Activated CD8-positive, alpha-beta memory T cell treated with anti-CD3 and anti-CD28 coated beads, Interleukin-2, amount 10 ng/mL, durations not matched to agents 7 days and 5 days (primary cell): Measurements from ENCODE around the gene PPP4C. TPM values are rescaled to one million over a fixed set of nuclear protein-coding genes. Genes with fewer than 3 reads are reported as not detected.
A peak's percentile ranks its signal among the peaks of the same experiment; 100 is the strongest.

Source experiments
- ATAC-seq: fragments of 150-1000 bp; cut with Tn5 transposase; one replicate; pipeline ENCODE4 v1.10.0; 2021; ENCODE audit warnings: moderate library complexity
- CTCF ChIA-PET: fragments of 350-600 bp; sonication (Branson Sonifier 250); formaldehyde crosslinking; loops from one replicate; lab custom pipeline; 2021; ENCODE audit warnings: antibody characterized with exemption; lab: Charles Lee
- DNase-seq: peaks from one replicate; pipeline ENCODE4 v3.0.0-alpha.2; 2020
- H3K27ac Mint-ChIP-seq: one replicate; pipeline ENCODE4 v1.8.0; 2021; ENCODE audit warnings: mild to moderate bottlenecking, mixed read lengths
- H3K27me3 Mint-ChIP-seq: one replicate; pipeline ENCODE4 v1.8.0; 2021; ENCODE audit warnings: mixed read lengths
- H3K36me3 Mint-ChIP-seq: one replicate; pipeline ENCODE4 v1.8.0; 2021; ENCODE audit warnings: mild to moderate bottlenecking, mixed read lengths
- H3K4me1 Mint-ChIP-seq: one replicate; pipeline ENCODE4 v1.8.0; 2021; ENCODE audit warnings: mixed read lengths
- H3K4me3 Mint-ChIP-seq: one replicate; pipeline ENCODE4 v1.8.0; 2021; ENCODE audit warnings: mild to moderate bottlenecking, moderate library complexity, mixed read lengths
- H3K9me3 Mint-ChIP-seq: one replicate; pipeline ENCODE4 v1.8.0; 2022; ENCODE audit warnings: low read depth, mixed read lengths
- total RNA-seq, 2 experiments: library from RNA; stranded (reverse); gene quantifications; one replicate each; pipeline ENCODE4 v1.2.3, GENCODE V29; 2021

The PPP4C gene
- total RNA-seq, 2 experiments from 2014 or later: 149 to 161 TPM

DNA sequence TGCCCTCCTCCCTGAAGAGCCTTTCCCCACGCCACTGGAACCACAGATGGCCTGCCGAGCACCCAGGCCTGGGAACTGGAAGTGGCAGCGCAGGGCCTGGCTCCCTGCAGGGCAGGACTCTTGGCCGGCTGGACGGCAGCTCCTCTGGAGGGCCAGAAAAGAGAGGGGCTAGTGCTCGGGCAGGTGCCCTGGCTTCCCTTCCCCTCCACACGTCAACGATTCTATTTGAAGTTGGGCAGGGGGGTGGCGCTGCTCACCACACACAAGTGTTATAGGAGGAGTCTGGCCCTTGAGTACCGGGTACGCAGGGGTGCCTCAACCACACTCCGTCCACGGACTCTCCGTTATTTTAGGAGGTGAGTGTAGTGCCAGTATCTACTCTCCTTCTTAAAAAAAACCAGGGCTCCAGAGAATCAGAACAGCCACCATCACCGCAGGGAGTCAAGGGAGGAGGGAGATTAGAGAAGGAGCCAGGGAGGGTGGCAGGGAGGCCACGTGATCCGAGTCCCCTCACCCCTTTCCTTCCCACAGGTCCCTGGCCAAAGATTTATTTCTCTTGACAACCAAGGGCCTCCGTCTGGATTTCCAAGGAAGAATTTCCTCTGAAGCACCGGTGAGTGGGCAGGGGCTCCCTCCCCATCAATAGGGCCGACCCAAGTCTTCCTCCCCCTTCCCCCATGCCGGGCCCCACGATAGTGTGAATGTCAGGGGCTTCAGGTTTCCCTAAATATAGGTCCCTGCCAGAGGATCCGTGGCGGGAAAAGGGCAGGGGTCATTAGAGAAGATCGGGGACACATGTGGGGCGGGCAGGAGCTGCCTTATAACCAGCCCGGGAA lies 11.7 kb upstream of the PPP4C start:
- CTCF ChIA-PET: interaction anchor here (1.5 to 10.1 kb wide), 6 partner anchors 9 to 32 kb away, joined by 4 to 107 read pairs (median 10); partner anchors contain the start of genes TBX6 and TLCD3B
- no peaks in the 10 kb centered on the region for H3K9me3 Mint-ChIP-seq
- H3K4me3 Mint-ChIP-seq: peak overlapping the region; percentile 95
- H3K4me1 Mint-ChIP-seq: peaks cover 33% of the 10 kb centered on the region
- peak; percentile 28 for ATAC-seq
- no peaks in the 10 kb centered on the region for H3K27me3 Mint-ChIP-seq
- H3K36me3 Mint-ChIP-seq: peaks cover 38% of the 10 kb centered on the region
- peak; percentile 85 for DNase-seq
- peak overlapping the region; percentile 97 for H3K27ac Mint-ChIP-seq

DNA sequence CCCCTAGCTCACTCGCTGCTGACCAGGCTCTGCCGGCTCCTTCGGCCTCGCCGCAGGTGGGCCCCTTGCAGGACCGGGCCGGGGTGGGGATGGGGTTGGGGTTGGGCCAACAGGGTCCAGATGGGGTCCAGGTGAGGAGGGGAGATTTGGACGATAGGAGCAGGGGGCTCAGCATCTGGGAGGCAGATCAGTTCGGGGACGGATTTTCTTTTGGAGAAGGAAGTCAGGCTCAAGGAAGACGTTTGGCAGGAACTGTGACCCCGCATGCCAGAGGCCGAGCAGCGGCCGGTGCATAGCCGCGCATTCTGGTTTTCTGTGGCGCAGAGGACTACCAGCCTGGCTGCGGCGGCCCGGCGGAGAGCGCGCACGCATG lies 11.1 kb upstream of the PPP4C start:
- no peaks in the 10 kb centered on the region for H3K9me3 Mint-ChIP-seq
- peaks cover 39% of the 10 kb centered on the region for H3K4me1 Mint-ChIP-seq
- ATAC-seq: no peak
- H3K36me3 Mint-ChIP-seq: peaks cover 42% of the 10 kb centered on the region
- CTCF ChIA-PET: interaction anchor here (0.9 to 10.1 kb wide), 9 partner anchors 9 to 342 kb away, joined by 3 to 107 read pairs (median 8); partner anchors contain the start of genes TBX6 and TLCD3B
- H3K4me3 Mint-ChIP-seq: peak overlapping the region; percentile 95
- H3K27ac Mint-ChIP-seq: peak overlapping the region; percentile 97
- H3K27me3 Mint-ChIP-seq: no peaks in the 10 kb centered on the region
- no peak for DNase-seq

DNA sequence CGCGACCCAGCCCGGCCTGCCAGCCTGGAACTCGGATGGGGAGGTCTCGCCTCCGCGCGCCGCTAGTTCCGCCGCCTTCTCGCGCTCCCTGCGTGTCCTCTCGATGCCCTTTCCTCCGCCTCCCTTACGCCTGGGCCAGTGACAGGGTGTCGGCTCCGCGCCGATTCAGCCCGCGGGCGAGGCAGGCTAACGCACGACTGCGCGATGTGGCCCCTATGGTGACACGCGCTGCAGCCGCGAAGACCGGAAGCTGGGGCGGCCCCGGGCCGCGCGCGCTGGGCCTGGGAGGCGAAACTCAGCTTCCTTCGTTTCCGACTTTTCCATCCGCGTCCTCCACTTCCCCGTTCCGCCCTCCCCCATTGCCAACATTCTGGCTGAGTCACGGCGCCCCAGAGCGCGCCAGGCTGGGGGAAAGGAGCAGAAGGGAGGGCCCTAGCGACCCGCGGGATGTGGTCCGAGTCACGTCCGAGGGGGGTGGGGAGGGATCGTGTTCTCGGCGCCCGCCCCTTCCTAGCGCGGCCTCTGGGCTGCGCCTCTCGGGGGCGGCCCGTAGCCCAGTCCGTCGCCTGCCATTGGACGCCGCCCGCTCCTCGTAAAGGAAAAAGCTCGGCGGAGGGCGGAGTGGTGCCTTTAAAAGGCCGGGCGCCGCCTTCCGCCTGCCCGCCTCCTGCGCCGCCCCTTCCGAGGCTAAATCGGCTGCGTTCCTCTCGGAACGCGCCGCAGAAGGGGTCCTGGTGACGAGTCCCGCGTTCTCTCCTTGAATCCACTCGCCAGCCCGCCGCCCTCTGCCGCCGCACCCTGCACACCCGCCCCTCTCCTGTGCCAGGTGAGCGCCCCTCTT lies 10.5 kb upstream of the PPP4C start, which contains the start of gene ALDOA:
TSS of gene ALDOA (plus strand) at position 659 of the 841 bp plus-strand sequence. CDS start 1,138 bp downstream, outside the sequence.
- ATAC-seq (peak; percentile 89), DNase-seq (peak; percentile 98)
- CTCF ChIA-PET: interaction anchor here (0.8 to 10.1 kb wide), 16 partner anchors 9 to 373 kb away, joined by 3 to 107 read pairs (median 3); partner anchors contain the start of genes CORO1A, INO80E, TBX6 and TLCD3B
- H3K36me3 Mint-ChIP-seq: peaks cover 48% of the 10 kb centered on the region
- peak within 1 kb of the TSS; percentile 95 for H3K4me3 Mint-ChIP-seq
- H3K4me1 Mint-ChIP-seq: peaks cover 45% of the 10 kb centered on the region
- no peaks in the 10 kb centered on the region for H3K27me3 Mint-ChIP-seq
- no peaks in the 10 kb centered on the region for H3K9me3 Mint-ChIP-seq
- H3K27ac Mint-ChIP-seq: peak within 1 kb of the TSS; percentile 97

DNA sequence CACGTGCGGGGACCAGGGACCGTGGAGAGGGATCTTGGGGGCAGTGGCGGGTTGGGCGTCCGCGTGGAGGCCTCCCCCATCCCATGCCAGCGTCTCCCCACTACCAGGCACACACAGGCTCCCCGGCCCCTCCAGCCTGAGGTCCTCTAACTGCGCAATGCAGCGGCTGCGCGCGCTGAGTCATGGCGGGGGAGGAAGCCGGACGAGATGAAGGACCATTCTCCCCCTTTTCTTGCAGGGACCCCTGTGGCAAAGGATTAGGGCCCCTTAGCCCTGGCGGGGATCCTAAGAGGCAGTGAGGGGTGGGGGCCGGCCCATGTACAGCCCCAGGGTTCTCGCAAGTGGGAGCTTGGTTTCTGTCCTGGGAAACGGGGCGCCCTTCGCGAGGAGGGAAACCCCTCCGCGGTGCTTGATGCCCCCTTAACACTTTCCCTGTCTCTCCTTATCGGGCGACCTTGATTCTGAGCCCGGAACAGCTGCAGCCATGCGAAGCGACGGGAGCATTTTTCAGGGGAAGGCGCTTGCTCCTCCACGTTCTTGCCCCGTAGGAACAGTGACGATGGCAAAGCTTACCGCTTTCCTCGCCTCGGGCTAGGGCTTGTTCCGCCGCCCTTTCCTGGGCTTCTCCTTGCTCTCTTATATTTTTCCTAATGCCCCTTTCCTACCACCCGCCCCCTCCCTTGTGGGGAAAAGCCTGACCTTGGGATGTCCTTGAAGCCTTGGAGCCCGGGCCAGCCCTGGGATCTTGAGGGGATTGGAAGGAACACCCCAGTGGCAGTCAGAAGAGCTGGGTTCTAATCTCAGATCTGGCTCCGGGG lies 9.6 kb upstream of the PPP4C start:
- H3K4me1 Mint-ChIP-seq: peaks cover 48% of the 10 kb centered on the region
- CTCF ChIA-PET: interaction anchor here (0.8 to 10.1 kb wide), 16 partner anchors 9 to 374 kb away, joined by 3 to 107 read pairs (median 4); partner anchors contain the start of genes CORO1A, GDPD3, INO80E and TBX6
- DNase-seq (no peak), ATAC-seq (peak; percentile 1)
- H3K27ac Mint-ChIP-seq: peak overlapping the region; percentile 87
- no peaks in the 10 kb centered on the region for H3K27me3 Mint-ChIP-seq
- H3K4me3 Mint-ChIP-seq: peak overlapping the region; percentile 95
- no peaks in the 10 kb centered on the region for H3K9me3 Mint-ChIP-seq
- peaks cover 55% of the 10 kb centered on the region for H3K36me3 Mint-ChIP-seq

DNA sequence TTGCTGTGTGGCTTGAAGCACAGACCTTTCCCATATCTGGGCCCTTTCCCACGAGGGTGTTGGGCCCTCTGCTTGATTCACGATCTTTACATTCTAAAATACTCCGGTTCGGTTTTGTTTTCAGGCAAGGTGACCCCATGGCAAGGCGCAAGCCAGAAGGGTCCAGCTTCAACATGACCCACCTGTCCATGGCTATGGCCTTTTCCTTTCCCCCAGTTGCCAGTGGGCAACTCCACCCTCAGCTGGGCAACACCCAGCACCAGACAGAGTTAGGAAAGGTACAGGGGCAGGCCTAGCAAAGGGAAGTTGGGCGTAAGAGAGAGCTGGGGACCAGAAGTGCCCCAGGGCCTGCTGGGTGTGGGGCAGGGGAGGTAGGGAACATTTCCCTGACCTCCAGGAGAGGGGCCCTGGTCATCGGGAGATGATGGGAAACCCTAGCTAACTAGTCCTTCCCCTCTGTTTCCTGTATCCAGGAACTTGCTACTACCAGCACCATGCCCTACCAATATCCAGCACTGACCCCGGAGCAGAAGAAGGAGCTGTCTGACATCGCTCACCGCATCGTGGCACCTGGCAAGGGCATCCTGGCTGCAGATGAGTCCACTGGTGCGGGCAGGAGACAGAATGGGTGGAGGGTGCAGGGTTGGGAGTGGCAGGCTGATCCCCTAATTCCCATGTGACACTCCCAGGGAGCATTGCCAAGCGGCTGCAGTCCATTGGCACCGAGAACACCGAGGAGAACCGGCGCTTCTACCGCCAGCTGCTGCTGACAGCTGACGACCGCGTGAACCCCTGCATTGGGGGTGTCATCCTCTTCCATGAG lies 8.8 kb upstream of the PPP4C start:
- H3K27ac Mint-ChIP-seq: peak overlapping the region; percentile 87
- no peak for ATAC-seq
- H3K27me3 Mint-ChIP-seq: no peaks in the 10 kb centered on the region

DNA sequence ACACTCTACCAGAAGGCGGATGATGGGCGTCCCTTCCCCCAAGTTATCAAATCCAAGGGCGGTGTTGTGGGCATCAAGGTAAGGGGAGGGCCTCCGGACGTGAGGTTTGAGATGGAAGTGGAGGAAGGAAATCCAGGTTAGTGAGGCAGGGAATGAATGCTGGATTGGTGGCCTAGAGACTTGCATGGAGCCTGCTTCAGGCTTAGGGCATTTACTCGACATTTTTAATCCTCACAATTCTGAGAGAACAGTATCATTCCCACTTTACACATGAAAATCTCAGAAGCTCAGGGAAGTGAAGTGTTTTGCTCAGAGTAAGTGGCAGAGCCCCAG lies 8.2 kb upstream of the PPP4C start:
- Mint-ChIP-seq H3K4me1 (peaks cover 50% of the 10 kb centered on the region), H3K27me3 (no peaks in the 10 kb centered on the region), H3K9me3 (no peaks in the 10 kb centered on the region)

More for the DNA sequence above, 8.8 kb upstream of the PPP4C start:
- Mint-ChIP-seq H3K4me3 (peak overlapping the region; percentile 95), H3K4me1 (peaks cover 48% of the 10 kb centered on the region), H3K9me3 (no peaks in the 10 kb centered on the region), H3K36me3 (peaks cover 60% of the 10 kb centered on the region)
- CTCF ChIA-PET: interaction anchor here (1.0 to 10.1 kb wide), 9 partner anchors 8 to 119 kb away, joined by 3 to 107 read pairs (median 5); partner anchors contain the start of genes GDPD3 and TBX6
- DNase-seq: no peak

DNA sequence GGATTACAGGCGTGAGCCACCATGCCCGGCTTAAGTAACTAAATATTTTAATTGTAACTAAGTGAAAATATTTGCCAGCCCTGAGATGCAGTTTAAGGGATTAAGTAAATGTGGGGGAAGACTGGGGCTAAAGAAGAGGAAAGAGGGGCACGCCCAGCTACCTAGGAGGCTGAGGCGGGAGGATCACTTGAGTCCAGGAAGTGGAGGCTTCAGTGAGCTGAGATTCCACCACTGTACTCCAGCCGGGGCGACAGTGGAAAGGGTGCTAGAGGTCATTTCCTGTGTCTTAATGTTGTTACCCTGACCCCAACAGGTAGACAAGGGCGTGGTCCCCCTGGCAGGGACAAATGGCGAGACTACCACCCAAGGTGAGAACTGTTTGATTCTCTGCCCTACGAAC lies 7.5 kb upstream of the PPP4C start:
- Mint-ChIP-seq H3K9me3 (no peaks in the 10 kb centered on the region), H3K4me3 (peak overlapping the region; percentile 50), H3K27me3 (no peaks in the 10 kb centered on the region), H3K36me3 (peaks cover 65% of the 10 kb centered on the region), H3K27ac (peak overlapping the region; percentile 74), H3K4me1 (peaks cover 47% of the 10 kb centered on the region)
- ATAC-seq (no peak), DNase-seq (no peak)
- CTCF ChIA-PET: interaction anchor here (1.5 to 10.1 kb wide), 2 partner anchors 13 to 24 kb away, joined by 4 to 107 read pairs; partner anchors contain the start of gene TBX6

More for the DNA sequence above, 8.2 kb upstream of the PPP4C start:
- DNase-seq (no peak), ATAC-seq (no peak)
- CTCF ChIA-PET: interaction anchor here (1.2 to 10.1 kb wide), 4 partner anchors 12 to 118 kb away, joined by 3 to 107 read pairs (median 4); partner anchors contain the start of gene TBX6
- Mint-ChIP-seq H3K4me3 (peak overlapping the region; percentile 95), H3K36me3 (peaks cover 63% of the 10 kb centered on the region), H3K27ac (peak overlapping the region; percentile 87)

DNA sequence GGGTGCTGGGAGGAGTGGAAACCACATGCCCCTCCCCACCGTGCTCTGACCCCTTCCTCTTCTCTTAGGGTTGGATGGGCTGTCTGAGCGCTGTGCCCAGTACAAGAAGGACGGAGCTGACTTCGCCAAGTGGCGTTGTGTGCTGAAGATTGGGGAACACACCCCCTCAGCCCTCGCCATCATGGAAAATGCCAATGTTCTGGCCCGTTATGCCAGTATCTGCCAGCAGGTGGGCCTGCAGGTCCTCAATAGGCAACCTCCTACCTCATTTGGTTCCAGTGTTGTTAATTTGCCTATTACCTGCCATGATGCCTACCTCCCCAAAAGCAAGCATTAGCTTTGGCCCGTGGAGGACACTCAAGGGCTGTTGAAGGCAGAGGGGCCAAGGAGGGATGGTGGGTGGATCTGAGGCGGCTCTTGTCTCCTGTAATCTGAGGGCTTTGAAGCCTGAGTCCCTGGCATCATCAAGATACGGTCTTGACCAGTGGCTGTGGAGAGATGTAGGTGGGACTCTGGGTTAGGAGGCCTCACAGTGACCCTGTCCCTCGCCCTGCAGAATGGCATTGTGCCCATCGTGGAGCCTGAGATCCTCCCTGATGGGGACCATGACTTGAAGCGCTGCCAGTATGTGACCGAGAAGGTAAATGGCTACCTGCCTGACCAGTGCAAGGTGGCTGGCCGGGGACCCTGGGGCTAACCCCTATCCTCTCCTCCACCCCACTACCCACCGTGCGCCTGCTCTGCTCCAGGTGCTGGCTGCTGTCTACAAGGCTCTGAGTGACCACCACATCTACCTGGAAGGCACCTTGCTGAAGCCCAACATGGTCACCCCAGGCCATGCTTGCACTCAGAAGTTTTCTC lies 6.8 kb upstream of the PPP4C start:
- H3K4me3 Mint-ChIP-seq: peak overlapping the region; percentile 50
- DNase-seq (peak; percentile 67), ATAC-seq (no peak)
- no peaks in the 10 kb centered on the region for H3K9me3 Mint-ChIP-seq
- H3K36me3 Mint-ChIP-seq: peaks cover 69% of the 10 kb centered on the region
- CTCF ChIA-PET: interaction anchor here (10.1 kb wide), 1 partner anchor 23 kb away, joined by 107 read pairs; the partner anchor contains the start of gene TBX6
- no peaks in the 10 kb centered on the region for H3K27me3 Mint-ChIP-seq
- H3K27ac Mint-ChIP-seq: peak overlapping the region; percentile 74
- H3K4me1 Mint-ChIP-seq: peaks cover 43% of the 10 kb centered on the region

DNA sequence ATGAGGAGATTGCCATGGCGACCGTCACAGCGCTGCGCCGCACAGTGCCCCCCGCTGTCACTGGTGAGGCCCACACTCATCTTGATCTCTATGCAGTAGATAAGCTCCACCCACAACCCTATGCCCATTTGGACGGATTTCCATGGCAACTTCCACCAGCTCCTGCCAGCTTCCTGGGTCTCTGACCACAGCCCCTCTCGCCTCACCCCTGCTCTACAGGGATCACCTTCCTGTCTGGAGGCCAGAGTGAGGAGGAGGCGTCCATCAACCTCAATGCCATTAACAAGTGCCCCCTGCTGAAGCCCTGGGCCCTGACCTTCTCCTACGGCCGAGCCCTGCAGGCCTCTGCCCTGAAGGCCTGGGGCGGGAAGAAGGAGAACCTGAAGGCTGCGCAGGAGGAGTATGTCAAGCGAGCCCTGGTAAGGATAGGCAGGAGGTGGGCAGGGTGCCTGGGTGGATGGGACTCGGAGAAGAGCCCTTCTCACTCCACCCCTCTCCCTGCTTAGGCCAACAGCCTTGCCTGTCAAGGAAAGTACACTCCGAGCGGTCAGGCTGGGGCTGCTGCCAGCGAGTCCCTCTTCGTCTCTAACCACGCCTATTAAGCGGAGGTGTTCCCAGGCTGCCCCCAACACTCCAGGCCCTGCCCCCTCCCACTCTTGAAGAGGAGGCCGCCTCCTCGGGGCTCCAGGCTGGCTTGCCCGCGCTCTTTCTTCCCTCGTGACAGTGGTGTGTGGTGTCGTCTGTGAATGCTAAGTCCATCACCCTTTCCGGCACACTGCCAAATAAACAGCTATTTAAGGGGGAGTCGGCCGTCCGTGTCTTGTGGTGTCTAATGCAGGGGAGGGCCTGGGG lies 6.0 kb upstream of the PPP4C start:
- ATAC-seq (no peak), DNase-seq (no peak)
- CTCF ChIA-PET: interaction anchor here (1.1 to 10.1 kb wide), 2 partner anchors 22 to 86 kb away, joined by 4 to 107 read pairs; partner anchors contain the start of gene TBX6
- H3K4me3 Mint-ChIP-seq: no peak overlapping the region
- H3K4me1 Mint-ChIP-seq: peaks cover 45% of the 10 kb centered on the region
- peak overlapping the region; percentile 53 for H3K27ac Mint-ChIP-seq
- H3K9me3 Mint-ChIP-seq: no peaks in the 10 kb centered on the region
- H3K36me3 Mint-ChIP-seq: peaks cover 67% of the 10 kb centered on the region
- H3K27me3 Mint-ChIP-seq: no peaks in the 10 kb centered on the region

DNA sequence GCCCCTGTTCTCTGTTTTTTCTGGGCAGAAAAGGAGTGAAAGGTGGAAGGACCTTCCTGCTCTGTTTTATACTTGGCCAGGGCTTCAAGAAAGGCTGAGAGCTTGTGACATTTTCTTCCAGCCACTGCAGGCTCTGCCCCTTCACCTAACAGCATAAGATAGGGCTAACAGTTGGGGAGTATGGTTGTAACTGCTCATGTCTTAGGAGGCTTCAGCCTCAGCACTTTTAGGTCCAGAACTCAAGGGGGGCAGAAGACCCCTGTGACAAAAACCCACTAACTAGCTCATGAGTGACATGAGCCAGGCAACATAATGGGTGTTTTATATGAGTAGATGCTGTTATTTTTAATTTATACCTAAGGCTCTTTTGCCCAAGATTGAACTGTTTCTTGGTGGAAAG lies 5.3 kb upstream of the PPP4C start:
- Mint-ChIP-seq H3K4me3 (no peak overlapping the region), H3K27ac (no peak overlapping the region), H3K9me3 (no peaks in the 10 kb centered on the region), H3K27me3 (no peaks in the 10 kb centered on the region), H3K36me3 (peaks cover 63% of the 10 kb centered on the region), H3K4me1 (peaks cover 48% of the 10 kb centered on the region)
- CTCF ChIA-PET: interaction anchor here (1.1 to 10.1 kb wide), 2 partner anchors 22 to 85 kb away, joined by 4 to 107 read pairs; partner anchors contain the start of gene TBX6
- ATAC-seq (no peak), DNase-seq (no peak)
